Measurements from ENCODE around the gene RAD51B. TPM values are rescaled to one million over a fixed set of nuclear protein-coding genes. Genes with fewer than 3 reads are reported as not detected.

Gene RAD51B
- total RNA-seq, 1 donor from 2014 or later = 26.1 TPM

- Mint-ChIP-seq H3K4me1 (ENCODE audit: low read depth) (peaks cover 22% of the 10 kb centered on the region), H3K27ac (no peak overlapping the region), H3K4me3 (no peak overlapping the region), H3K9me3 (no peaks in the 10 kb centered on the region), H3K27me3 (ENCODE audit: insufficient read depth) (no peaks in the 10 kb centered on the region), H3K36me3 (ENCODE audit: low read depth) (peaks cover 2% of the 10 kb centered on the region)
- intact Hi-C loops (cut with micrococcal nuclease) = loop anchor here (2.0 to 10.0 kb wide), 3 partner anchors 28 to 56 kb away; no protein-coding TSS in a partner anchor
- no peak for DNase-seq (ENCODE audit: low spot score)
Measured at GRCh38 chr14:68312884-68313610, 493.5 kb downstream of the RAD51B start.

GRCh38 chr14:68314642-68315041 is 495.1 kb downstream of the RAD51B start:
- Mint-ChIP-seq H3K27ac (no peak overlapping the region), H3K4me3 (no peak overlapping the region), H3K4me1 (ENCODE audit: low read depth) (peaks cover 22% of the 10 kb centered on the region), H3K36me3 (ENCODE audit: low read depth) (peaks cover 2% of the 10 kb centered on the region), H3K27me3 (ENCODE audit: insufficient read depth) (no peaks in the 10 kb centered on the region), H3K9me3 (no peaks in the 10 kb centered on the region)
- intact Hi-C loops (cut with micrococcal nuclease) = loop anchor here (1.0 to 10.0 kb wide), 2 partner anchors 25 to 50 kb away; no protein-coding TSS in a partner anchor
- DNase-seq (ENCODE audit: low spot score) = no peak

- Mint-ChIP-seq H3K9me3 (no peaks in the 10 kb centered on the region), H3K4me1 (ENCODE audit: low read depth) (peaks cover 22% of the 10 kb centered on the region), H3K27ac (no peak overlapping the region), H3K36me3 (ENCODE audit: low read depth) (peaks cover 2% of the 10 kb centered on the region), H3K4me3 (no peak overlapping the region), H3K27me3 (ENCODE audit: insufficient read depth) (no peaks in the 10 kb centered on the region)
- intact Hi-C loops (cut with micrococcal nuclease) = loop anchor here (10.0 kb wide), 1 partner anchor 50 kb away; no protein-coding TSS in a partner anchor
- no peak for DNase-seq (ENCODE audit: low spot score)
Measured at GRCh38 chr14:68315081-68315480, 495.5 kb downstream of the RAD51B start.

- intact Hi-C loops (cut with micrococcal nuclease) = loop anchor here (10.0 kb wide), 1 partner anchor 51 kb away; no protein-coding TSS in a partner anchor
- no peak overlapping the region for H3K4me3 Mint-ChIP-seq
- peaks cover 3% of the 10 kb centered on the region for H3K27me3 Mint-ChIP-seq (ENCODE audit: insufficient read depth)
- peaks cover 22% of the 10 kb centered on the region for H3K4me1 Mint-ChIP-seq (ENCODE audit: low read depth)
- DNase-seq (ENCODE audit: low spot score) = no peak
- H3K9me3 Mint-ChIP-seq = no peaks in the 10 kb centered on the region
- peaks cover 4% of the 10 kb centered on the region for H3K36me3 Mint-ChIP-seq (ENCODE audit: low read depth)
- H3K27ac Mint-ChIP-seq = no peak overlapping the region
Measured at GRCh38 chr14:68316078-68316868, 496.7 kb downstream of the RAD51B start.

GRCh38 chr14:68317239-68317638 is 497.7 kb downstream of the RAD51B start:
- H3K36me3 Mint-ChIP-seq (ENCODE audit: low read depth) = peaks cover 4% of the 10 kb centered on the region
- H3K27me3 Mint-ChIP-seq (ENCODE audit: insufficient read depth) = peaks cover 3% of the 10 kb centered on the region
- intact Hi-C loops (cut with micrococcal nuclease) = loop anchor here (10.0 kb wide), 1 partner anchor 52 kb away; no protein-coding TSS in a partner anchor
- H3K4me3 Mint-ChIP-seq = no peak overlapping the region
- no peaks in the 10 kb centered on the region for H3K9me3 Mint-ChIP-seq
- H3K27ac Mint-ChIP-seq = no peak overlapping the region
- DNase-seq (ENCODE audit: low spot score) = no peak
- H3K4me1 Mint-ChIP-seq (ENCODE audit: low read depth) = peaks cover 22% of the 10 kb centered on the region

GRCh38 chr14:68318828-68319227 is 499.2 kb downstream of the RAD51B start:
- peaks cover 4% of the 10 kb centered on the region for H3K36me3 Mint-ChIP-seq (ENCODE audit: low read depth)
- DNase-seq (ENCODE audit: low spot score) = no peak
- H3K4me3 Mint-ChIP-seq = no peak overlapping the region
- peaks cover 11% of the 10 kb centered on the region for H3K4me1 Mint-ChIP-seq (ENCODE audit: low read depth)
- intact Hi-C loops (cut with micrococcal nuclease) = loop anchor here (10.0 kb wide), 1 partner anchor 54 kb away; no protein-coding TSS in a partner anchor
- H3K9me3 Mint-ChIP-seq = no peaks in the 10 kb centered on the region
- H3K27me3 Mint-ChIP-seq (ENCODE audit: insufficient read depth) = peaks cover 5% of the 10 kb centered on the region
- no peak overlapping the region for H3K27ac Mint-ChIP-seq

GRCh38 chr14:68320495-68320894 is 500.9 kb downstream of the RAD51B start:
- H3K4me3 Mint-ChIP-seq = no peak overlapping the region
- peaks cover 5% of the 10 kb centered on the region for H3K27me3 Mint-ChIP-seq (ENCODE audit: insufficient read depth)
- H3K9me3 Mint-ChIP-seq = no peaks in the 10 kb centered on the region
- no peak for DNase-seq (ENCODE audit: low spot score)
- peaks cover 2% of the 10 kb centered on the region for H3K36me3 Mint-ChIP-seq (ENCODE audit: low read depth)
- intact Hi-C loops (cut with micrococcal nuclease) = no loop called here
- H3K27ac Mint-ChIP-seq = no peak overlapping the region
- H3K4me1 Mint-ChIP-seq (ENCODE audit: low read depth) = no peaks in the 10 kb centered on the region

GRCh38 chr14:68322940-68323620 is 503.5 kb downstream of the RAD51B start:
- Mint-ChIP-seq H3K36me3 (ENCODE audit: low read depth) (peaks cover 2% of the 10 kb centered on the region), H3K4me1 (ENCODE audit: low read depth) (no peaks in the 10 kb centered on the region), H3K9me3 (no peaks in the 10 kb centered on the region), H3K27ac (no peak overlapping the region), H3K27me3 (ENCODE audit: insufficient read depth) (peaks cover 5% of the 10 kb centered on the region), H3K4me3 (no peak overlapping the region)
- DNase-seq (ENCODE audit: low spot score) = no peak
- intact Hi-C loops (cut with micrococcal nuclease) = no loop called here

- Mint-ChIP-seq H3K9me3 (no peaks in the 10 kb centered on the region), H3K27me3 (ENCODE audit: insufficient read depth) (peaks cover 5% of the 10 kb centered on the region), H3K27ac (no peak overlapping the region), H3K4me1 (ENCODE audit: low read depth) (no peaks in the 10 kb centered on the region), H3K4me3 (no peak overlapping the region), H3K36me3 (ENCODE audit: low read depth) (peaks cover 2% of the 10 kb centered on the region)
- intact Hi-C loops (cut with micrococcal nuclease) = no loop called here
- DNase-seq (ENCODE audit: low spot score) = no peak
Measured at GRCh38 chr14:68325267-68325807, 505.8 kb downstream of the RAD51B start.

GRCh38 chr14:68327231-68327630 is 507.7 kb downstream of the RAD51B start:
- Mint-ChIP-seq H3K9me3 (no peaks in the 10 kb centered on the region), H3K27me3 (ENCODE audit: insufficient read depth) (peaks cover 2% of the 10 kb centered on the region), H3K36me3 (ENCODE audit: low read depth) (no peaks in the 10 kb centered on the region), H3K27ac (no peak overlapping the region), H3K4me3 (no peak overlapping the region), H3K4me1 (ENCODE audit: low read depth) (no peaks in the 10 kb centered on the region)
- DNase-seq (ENCODE audit: low spot score) = no peak
- intact Hi-C loops (cut with micrococcal nuclease) = no loop called here

GRCh38 chr14:68328509-68328908 is 508.9 kb downstream of the RAD51B start:
- Mint-ChIP-seq H3K4me3 (no peak overlapping the region), H3K4me1 (ENCODE audit: low read depth) (no peaks in the 10 kb centered on the region), H3K9me3 (no peaks in the 10 kb centered on the region), H3K27me3 (ENCODE audit: insufficient read depth) (no peaks in the 10 kb centered on the region), H3K27ac (no peak overlapping the region), H3K36me3 (ENCODE audit: low read depth) (no peaks in the 10 kb centered on the region)
- no peak for DNase-seq (ENCODE audit: low spot score)
- intact Hi-C loops (cut with micrococcal nuclease) = no loop called here

- DNase-seq (ENCODE audit: low spot score) = no peak
- Mint-ChIP-seq H3K27ac (no peak overlapping the region), H3K4me3 (no peak overlapping the region), H3K4me1 (ENCODE audit: low read depth) (no peaks in the 10 kb centered on the region), H3K9me3 (no peaks in the 10 kb centered on the region), H3K36me3 (ENCODE audit: low read depth) (no peaks in the 10 kb centered on the region), H3K27me3 (ENCODE audit: insufficient read depth) (no peaks in the 10 kb centered on the region)
- intact Hi-C loops (cut with micrococcal nuclease) = no loop called here
Measured at GRCh38 chr14:68331426-68331825, 511.8 kb downstream of the RAD51B start.
